Lower lobe of right lung (tissue), 2 donors: ENCODE results near the gene ASTN2. TPM values are rescaled to one million over a fixed set of nuclear protein-coding genes. Genes with fewer than 3 reads are reported as not detected.

Experiments
- ATAC-seq, 2 donors: fragments of 200-7000 bp; cut with Tn5 transposase; one replicate each; pipeline ENCODE4 v1.9.1; 2020 to 2022; ENCODE audit warnings: mild to moderate bottlenecking in 2 of 2, moderate library complexity in 2 of 2
- DNase-seq: peaks from one replicate; pipeline ENCODE4 v3.0.0-alpha.2; 2020
- H3K27ac ChIP-seq: fragments of 200-600 bp; one replicate; pipeline ENCODE4 v1.8.0; 2022
- H3K27me3 ChIP-seq: fragments of 200-600 bp; one replicate; pipeline ENCODE4 v1.8.0; 2022; ENCODE audit warnings: low read depth
- H3K36me3 ChIP-seq: fragments of 200-600 bp; one replicate; pipeline ENCODE4 v1.8.0; 2022; ENCODE audit warnings: mild to moderate bottlenecking
- H3K4me1 ChIP-seq: fragments of 200-600 bp; one replicate; pipeline ENCODE4 v1.8.0; 2022
- H3K4me3 ChIP-seq: fragments of 200-600 bp; one replicate; pipeline ENCODE4 v1.8.0; 2022; ENCODE audit warnings: mild to moderate bottlenecking
- H3K9me3 ChIP-seq: fragments of 200-600 bp; one replicate; pipeline ENCODE4 v1.8.0; 2022
- CTCF ChIP-seq: fragments of 200-600 bp; IDR thresholded peaks from one replicate; pipeline ENCODE4 v1.8.0; 2022; ENCODE audit warnings: antibody characterized with exemption, mild to moderate bottlenecking
- intact Hi-C: fragments of 100-400 bp; cut with DNase I; formaldehyde crosslinking; loops from one replicate; pipeline ENCODE4 v1.11.0; 2022
- total RNA-seq: library from RNA; stranded (reverse); fragmentation: NEBNext Ultra II Directional; extraction: Animal tissue kit (Norgen Biotek cat#: 25700); gene quantifications from one replicate; pipeline ENCODE4 v1.2.1, GENCODE V29; 2021
- donor health status: DM: no; HTN: yes; CAD: no; lungs with severe emphysema.

Gene ASTN2
- total RNA-seq, 1 donor from 2014 or later, result 4.3 TPM

GRCh38 chr9:116383936-116384335, 1030.9 kb downstream of the ASTN2 start:
- Histone ChIP-seq H3K36me3 (no peaks in the 10 kb centered on the region), H3K27me3 (no peaks in the 10 kb centered on the region), H3K4me1 (peaks cover 5% of the 10 kb centered on the region), H3K27ac (no peak overlapping the region), H3K4me3 (no peak overlapping the region), H3K9me3 (no peaks in the 10 kb centered on the region)
- no peak for DNase-seq
- no peak for TF ChIP-seq CTCF
- intact Hi-C loops, result no loop called here
- no peak for ATAC-seq

- Histone ChIP-seq H3K9me3 (no peaks in the 10 kb centered on the region), H3K27me3 (no peaks in the 10 kb centered on the region), H3K4me1 (peaks cover 5% of the 10 kb centered on the region), H3K27ac (no peak overlapping the region), H3K4me3 (no peak overlapping the region), H3K36me3 (no peaks in the 10 kb centered on the region)
- ATAC-seq (no peak), DNase-seq (no peak)
- intact Hi-C loops, result no loop called here
- no peak for TF ChIP-seq CTCF
Observed at GRCh38 chr9:116383133-116383532, 1031.7 kb downstream of the ASTN2 start.

GRCh38 chr9:116382053-116382452, 1032.8 kb downstream of the ASTN2 start:
- no peak for TF ChIP-seq CTCF
- ATAC-seq (no peak), DNase-seq (no peak)
- Histone ChIP-seq H3K36me3 (no peaks in the 10 kb centered on the region), H3K4me3 (no peak overlapping the region), H3K9me3 (no peaks in the 10 kb centered on the region), H3K4me1 (peaks cover 5% of the 10 kb centered on the region), H3K27me3 (no peaks in the 10 kb centered on the region), H3K27ac (no peak overlapping the region)
- intact Hi-C loops, result no loop called here

GRCh38 chr9:116381350-116381749, 1033.5 kb downstream of the ASTN2 start:
- TF ChIP-seq CTCF, result no peak
- Histone ChIP-seq H3K4me1 (peaks cover 5% of the 10 kb centered on the region), H3K36me3 (no peaks in the 10 kb centered on the region), H3K27ac (no peak overlapping the region), H3K4me3 (no peak overlapping the region), H3K9me3 (no peaks in the 10 kb centered on the region), H3K27me3 (no peaks in the 10 kb centered on the region)
- no peak for ATAC-seq
- no peak for DNase-seq
- intact Hi-C loops, result no loop called here

- Histone ChIP-seq H3K4me1 (peaks cover 5% of the 10 kb centered on the region), H3K27ac (no peak overlapping the region)
- no peak for ATAC-seq
Observed at GRCh38 chr9:116380496-116380995, 1034.3 kb downstream of the ASTN2 start.

More at GRCh38 chr9:116380496-116380995, 1034.3 kb downstream of the ASTN2 start:
- Histone ChIP-seq H3K27me3 (no peaks in the 10 kb centered on the region), H3K36me3 (no peaks in the 10 kb centered on the region), H3K9me3 (no peaks in the 10 kb centered on the region), H3K4me3 (no peak overlapping the region)
- TF ChIP-seq CTCF, result no peak
- intact Hi-C loops, result no loop called here
- no peak for DNase-seq
